Nephron (organoid): ENCODE data around the gene FNDC4.

Source experiments
- H3K27ac Mint-ChIP-seq, 3 experiments: 2 replicates each; pipeline ENCODE4 v1.8.0; 2020; ENCODE audit warnings: mixed read lengths in 3 of 3, mild to moderate bottlenecking in 2 of 3, moderate library complexity in 1 of 3
- H3K27me3 Mint-ChIP-seq: 2 replicates; pipeline ENCODE4 v1.8.0; 2021; ENCODE audit warnings: low read depth, mild to moderate bottlenecking, moderate library complexity, mixed read lengths
- H3K36me3 Mint-ChIP-seq: 2 replicates; pipeline ENCODE4 v1.8.0; 2020; ENCODE audit warnings: low read depth, mixed read lengths
- H3K4me1 Mint-ChIP-seq: 2 replicates; pipeline ENCODE4 v1.8.0; 2020; ENCODE audit warnings: mixed read lengths
- H3K4me3 Mint-ChIP-seq, 3 experiments: 2 replicates each; pipeline ENCODE4 v1.8.0; 2020; ENCODE audit warnings: mild to moderate bottlenecking in 3 of 3, mixed read lengths in 3 of 3, moderate library complexity in 2 of 3
- H3K9me3 Mint-ChIP-seq: 2 replicates; pipeline ENCODE4 v1.8.0; 2020; ENCODE audit warnings: mixed read lengths
- TF ChIP-seq, protein P1 (sequence below), 3 experiments: fragments of 200-600 bp; sonication (generic); IDR thresholded peaks; one replicate each; pipeline ENCODE4 v1.5.0; 2021; ENCODE audit warnings: antibody characterized with exemption in 3 of 3; ENCODE audit not compliant: unreplicated experiment in 3 of 3

Gene FNDC4

DNA sequence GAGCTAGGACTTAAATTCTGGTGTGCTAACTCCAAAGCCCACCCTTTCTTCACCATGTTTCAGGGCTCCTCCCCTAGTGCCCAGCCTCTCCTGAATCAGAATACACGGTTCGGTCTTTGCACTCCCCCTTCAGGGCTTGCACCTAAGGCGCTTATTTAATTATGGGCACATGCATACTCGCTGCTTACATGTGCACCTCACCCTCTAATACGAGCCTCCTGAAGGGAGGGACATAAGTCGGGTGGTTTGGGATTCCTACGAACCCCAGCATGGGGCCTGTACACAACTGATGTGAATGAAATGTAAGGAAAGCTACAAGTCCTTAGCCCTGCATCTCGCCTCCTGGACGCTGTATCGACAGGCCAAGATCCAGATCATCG is 5.9 kb downstream of the FNDC4 start:
- H3K4me1 Mint-ChIP-seq = peaks cover 18% of the 10 kb centered on the region
- H3K9me3 Mint-ChIP-seq = no peaks in the 10 kb centered on the region
- TF ChIP-seq, protein P1, sequence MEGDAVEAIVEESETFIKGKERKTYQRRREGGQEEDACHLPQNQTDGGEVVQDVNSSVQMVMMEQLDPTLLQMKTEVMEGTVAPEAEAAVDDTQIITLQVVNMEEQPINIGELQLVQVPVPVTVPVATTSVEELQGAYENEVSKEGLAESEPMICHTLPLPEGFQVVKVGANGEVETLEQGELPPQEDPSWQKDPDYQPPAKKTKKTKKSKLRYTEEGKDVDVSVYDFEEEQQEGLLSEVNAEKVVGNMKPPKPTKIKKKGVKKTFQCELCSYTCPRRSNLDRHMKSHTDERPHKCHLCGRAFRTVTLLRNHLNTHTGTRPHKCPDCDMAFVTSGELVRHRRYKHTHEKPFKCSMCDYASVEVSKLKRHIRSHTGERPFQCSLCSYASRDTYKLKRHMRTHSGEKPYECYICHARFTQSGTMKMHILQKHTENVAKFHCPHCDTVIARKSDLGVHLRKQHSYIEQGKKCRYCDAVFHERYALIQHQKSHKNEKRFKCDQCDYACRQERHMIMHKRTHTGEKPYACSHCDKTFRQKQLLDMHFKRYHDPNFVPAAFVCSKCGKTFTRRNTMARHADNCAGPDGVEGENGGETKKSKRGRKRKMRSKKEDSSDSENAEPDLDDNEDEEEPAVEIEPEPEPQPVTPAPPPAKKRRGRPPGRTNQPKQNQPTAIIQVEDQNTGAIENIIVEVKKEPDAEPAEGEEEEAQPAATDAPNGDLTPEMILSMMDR (IDR thresholded peaks at IDR 0.05; ENCODE audit: unreplicated experiment in 3 of 3) = no peak
- peak overlapping the region; percentile 43 to 83 (median 83) for H3K27ac Mint-ChIP-seq
- H3K4me3 Mint-ChIP-seq = peak overlapping the region; percentile 91 to 96 (median 96)
- H3K27me3 Mint-ChIP-seq = peaks cover 4% of the 10 kb centered on the region
- H3K36me3 Mint-ChIP-seq = peaks cover 11% of the 10 kb centered on the region

DNA sequence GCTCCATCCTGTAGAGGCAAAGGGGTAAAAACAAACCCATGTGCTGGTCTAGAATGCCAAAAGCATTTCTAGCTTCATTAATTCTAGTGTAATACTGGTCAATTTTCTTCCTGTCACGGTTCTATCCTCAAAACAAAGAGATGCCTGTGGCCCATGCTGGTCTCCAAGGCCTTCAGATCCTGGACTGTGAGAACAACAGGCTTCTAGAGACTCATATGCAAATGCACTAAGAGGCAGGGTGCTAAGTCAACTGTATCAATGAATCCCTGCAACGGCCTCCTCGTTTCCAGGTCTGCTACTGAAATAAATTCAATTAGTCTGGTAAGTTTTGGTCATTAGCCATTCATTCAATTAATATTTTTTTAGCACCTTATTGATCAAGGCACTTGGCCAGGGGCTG is 9.5 kb downstream of the FNDC4 start:
- peak overlapping the region in 2 of 3 experiments; percentile 1 to 55 for H3K4me3 Mint-ChIP-seq
- TF ChIP-seq, protein P1 (IDR thresholded peaks at IDR 0.05; ENCODE audit: unreplicated experiment in 3 of 3) = no peak
- H3K9me3 Mint-ChIP-seq = no peaks in the 10 kb centered on the region
- peaks cover 18% of the 10 kb centered on the region for H3K4me1 Mint-ChIP-seq
- H3K27ac Mint-ChIP-seq = no peak overlapping the region
- H3K27me3 Mint-ChIP-seq = no peaks in the 10 kb centered on the region
- H3K36me3 Mint-ChIP-seq = peaks cover 35% of the 10 kb centered on the region

DNA sequence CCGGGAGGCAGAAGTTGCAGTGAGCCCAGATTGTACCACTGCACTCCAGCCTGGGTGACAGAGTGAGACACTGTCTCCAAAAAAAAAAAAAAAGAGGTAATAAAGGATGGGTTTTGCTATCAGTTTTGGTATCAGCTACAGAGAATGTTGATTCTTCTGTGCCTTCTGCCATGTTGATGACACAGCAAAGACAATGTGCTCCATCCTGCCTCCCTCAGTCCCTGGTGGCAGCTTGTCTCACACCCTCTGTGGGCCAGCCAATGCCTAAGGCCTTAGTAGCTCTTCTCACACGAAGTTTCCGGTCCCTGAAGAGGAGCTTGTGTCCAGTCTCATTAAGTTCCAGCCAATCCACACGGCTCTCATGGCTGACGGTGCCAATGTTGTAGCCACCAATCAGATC is 23.0 kb downstream of the FNDC4 start:
- TF ChIP-seq, protein P1 (IDR thresholded peaks at IDR 0.05; ENCODE audit: unreplicated experiment in 3 of 3) = no peak
- Mint-ChIP-seq H3K27me3 (no peaks in the 10 kb centered on the region), H3K9me3 (no peaks in the 10 kb centered on the region), H3K36me3 (peaks cover 47% of the 10 kb centered on the region), H3K27ac (no peak overlapping the region), H3K4me1 (no peaks in the 10 kb centered on the region), H3K4me3 (no peak overlapping the region)

DNA sequence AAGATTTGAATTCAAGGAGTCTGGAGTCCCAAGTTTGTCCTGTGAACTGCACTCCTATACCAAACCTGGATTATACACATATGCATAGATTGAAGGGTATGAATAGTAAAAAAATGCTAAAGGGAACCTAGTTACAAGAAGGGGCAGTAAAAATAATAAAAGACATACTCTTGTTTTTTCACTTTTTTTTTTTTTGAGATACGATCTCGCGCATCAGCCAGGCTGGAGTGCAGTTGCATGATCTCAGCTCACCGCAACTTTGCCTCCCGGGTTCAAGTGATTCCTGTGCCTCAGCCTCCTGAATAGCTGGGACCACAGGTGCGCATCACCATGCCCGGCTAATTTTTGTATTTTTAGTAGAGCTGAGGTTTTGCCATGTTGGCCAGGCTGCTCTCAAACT is 30.6 kb downstream of the FNDC4 start:
- Mint-ChIP-seq H3K9me3 (no peaks in the 10 kb centered on the region), H3K27me3 (no peaks in the 10 kb centered on the region), H3K4me3 (no peak overlapping the region), H3K27ac (no peak overlapping the region), H3K36me3 (peaks cover 26% of the 10 kb centered on the region), H3K4me1 (no peaks in the 10 kb centered on the region)
- TF ChIP-seq, protein P1 (IDR thresholded peaks at IDR 0.05; ENCODE audit: unreplicated experiment in 3 of 3) = no peak

DNA sequence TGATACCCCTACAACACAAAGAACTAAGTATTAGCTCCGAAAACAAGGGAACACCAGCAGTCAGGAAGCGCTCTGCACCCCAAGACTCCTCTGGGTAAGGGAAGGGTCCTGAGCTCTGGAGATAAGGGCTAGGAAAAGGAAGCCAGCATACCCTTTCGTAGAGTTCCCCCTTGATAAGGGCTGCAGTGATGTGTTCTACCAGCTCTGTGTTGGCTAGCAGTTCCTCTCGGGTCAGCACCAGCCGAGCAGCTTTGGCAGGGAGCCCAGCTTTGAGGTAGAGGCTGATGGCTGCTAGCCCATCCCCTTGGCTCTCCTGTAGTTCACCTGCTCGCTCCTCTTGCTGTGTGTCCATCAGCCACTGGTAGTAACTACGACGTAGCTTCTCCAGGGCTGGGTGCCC is 33.9 kb downstream of the FNDC4 start:
- H3K36me3 Mint-ChIP-seq = peaks cover 52% of the 10 kb centered on the region
- no peaks in the 10 kb centered on the region for H3K9me3 Mint-ChIP-seq
- TF ChIP-seq, protein P1 (IDR thresholded peaks at IDR 0.05; ENCODE audit: unreplicated experiment in 3 of 3) = no peak
- no peaks in the 10 kb centered on the region for H3K4me1 Mint-ChIP-seq
- H3K27ac Mint-ChIP-seq = no peak overlapping the region
- no peak overlapping the region for H3K4me3 Mint-ChIP-seq
- H3K27me3 Mint-ChIP-seq = no peaks in the 10 kb centered on the region

DNA sequence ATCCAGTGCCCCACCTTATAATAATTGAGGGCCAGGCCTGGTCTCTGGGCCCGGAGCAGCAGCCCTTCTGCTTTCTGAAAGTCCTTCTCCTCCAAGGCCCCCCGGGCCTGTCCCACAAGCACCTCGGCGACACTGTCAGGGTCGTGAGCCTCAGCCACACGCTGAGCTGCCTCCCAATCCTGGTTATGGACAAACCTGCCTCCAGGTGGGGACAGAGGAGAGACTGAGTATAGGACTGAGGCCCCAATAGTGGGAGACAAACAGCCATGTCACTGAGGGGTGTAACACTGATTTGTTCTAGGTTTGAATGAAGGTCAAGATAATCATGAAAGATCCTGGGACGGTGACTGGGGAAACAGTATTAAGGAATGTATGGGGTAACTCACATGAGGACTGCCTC is 41.0 kb downstream of the FNDC4 start:
- Mint-ChIP-seq H3K4me3 (no peak overlapping the region), H3K27ac (no peak overlapping the region), H3K4me1 (no peaks in the 10 kb centered on the region), H3K27me3 (no peaks in the 10 kb centered on the region), H3K9me3 (no peaks in the 10 kb centered on the region), H3K36me3 (peaks cover 73% of the 10 kb centered on the region)
- TF ChIP-seq, protein P1 (IDR thresholded peaks at IDR 0.05; ENCODE audit: unreplicated experiment in 3 of 3) = no peak
